Osteocyte (in vitro differentiated cells): ENCODE results near the gene VPS9D1. TPM values are rescaled to one million over a fixed set of nuclear protein-coding genes. Genes with fewer than 3 reads are reported as not detected.
"Not testable (repeated sequence)": the region's sequence is repeated elsewhere in the genome, so short reads cannot be mapped to it uniquely, and the experiment has no call there.

Experiments used
- DNase-seq: peaks from one replicate; pipeline ENCODE4 v3.0.0; 2021; ENCODE audit warnings: mixed read lengths; ENCODE audit not compliant: unreplicated experiment; ENCODE audit errors: extremely low spot score
- H3K27ac Mint-ChIP-seq: one replicate; pipeline ENCODE4 v1.8.0; 2021; ENCODE audit warnings: mild to moderate bottlenecking, mixed read lengths; ENCODE audit not compliant: unreplicated experiment
- H3K27me3 Mint-ChIP-seq: one replicate; pipeline ENCODE4 v1.8.0; 2021; ENCODE audit warnings: mixed read lengths; ENCODE audit not compliant: unreplicated experiment
- H3K36me3 Mint-ChIP-seq: one replicate; pipeline ENCODE4 v1.8.0; 2021; ENCODE audit warnings: mixed read lengths; ENCODE audit not compliant: unreplicated experiment
- H3K4me1 Mint-ChIP-seq: one replicate; pipeline ENCODE4 v1.8.0; 2021; ENCODE audit warnings: mixed read lengths; ENCODE audit not compliant: unreplicated experiment
- H3K4me3 Mint-ChIP-seq: one replicate; pipeline ENCODE4 v1.8.0; 2021; ENCODE audit warnings: mild to moderate bottlenecking, moderate library complexity, mixed read lengths; ENCODE audit not compliant: unreplicated experiment
- H3K9me3 Mint-ChIP-seq: one replicate; pipeline ENCODE4 v1.8.0; 2021; ENCODE audit warnings: mixed read lengths; ENCODE audit not compliant: unreplicated experiment
- total RNA-seq: library from RNA; stranded (reverse); gene quantifications from 2 replicates; pipeline ENCODE4 v1.2.1, GENCODE V29; 2021
- TF ChIP-seq, protein P1 (sequence below): fragments of 200-600 bp; sonication (generic); IDR thresholded peaks from 2 replicates; pipeline ENCODE4 v1.5.0; 2021; ENCODE audit warnings: antibody characterized with exemption, mild to moderate bottlenecking, moderate library complexity

VPS9D1 gene
- total RNA-seq, 1 donor from 2014 or later, result 22.0 TPM

DNA sequence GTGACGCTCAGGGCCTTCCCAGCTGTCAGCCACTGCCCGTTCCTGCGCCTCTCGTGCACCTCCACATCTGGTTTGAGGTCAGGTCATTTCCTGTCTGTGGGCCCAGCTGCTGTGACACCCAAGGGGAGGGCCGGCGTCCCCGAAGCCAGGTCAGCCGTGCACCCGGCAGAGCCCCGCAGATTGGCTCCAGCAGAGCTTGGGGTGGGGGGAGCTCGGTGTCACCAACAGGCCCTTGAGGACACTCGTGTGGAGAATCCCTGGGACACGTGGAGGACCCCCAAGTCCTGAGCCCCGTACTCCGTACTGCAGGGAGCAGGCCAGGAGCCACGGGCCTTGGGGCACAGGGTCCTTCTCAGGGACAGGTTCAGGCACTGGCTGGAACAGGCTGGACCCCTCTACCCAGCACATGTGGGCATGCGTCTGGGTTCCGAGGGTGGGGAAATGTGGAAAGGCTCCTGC is 24.0 kb downstream of the VPS9D1 start:
- TF ChIP-seq, protein P1, sequence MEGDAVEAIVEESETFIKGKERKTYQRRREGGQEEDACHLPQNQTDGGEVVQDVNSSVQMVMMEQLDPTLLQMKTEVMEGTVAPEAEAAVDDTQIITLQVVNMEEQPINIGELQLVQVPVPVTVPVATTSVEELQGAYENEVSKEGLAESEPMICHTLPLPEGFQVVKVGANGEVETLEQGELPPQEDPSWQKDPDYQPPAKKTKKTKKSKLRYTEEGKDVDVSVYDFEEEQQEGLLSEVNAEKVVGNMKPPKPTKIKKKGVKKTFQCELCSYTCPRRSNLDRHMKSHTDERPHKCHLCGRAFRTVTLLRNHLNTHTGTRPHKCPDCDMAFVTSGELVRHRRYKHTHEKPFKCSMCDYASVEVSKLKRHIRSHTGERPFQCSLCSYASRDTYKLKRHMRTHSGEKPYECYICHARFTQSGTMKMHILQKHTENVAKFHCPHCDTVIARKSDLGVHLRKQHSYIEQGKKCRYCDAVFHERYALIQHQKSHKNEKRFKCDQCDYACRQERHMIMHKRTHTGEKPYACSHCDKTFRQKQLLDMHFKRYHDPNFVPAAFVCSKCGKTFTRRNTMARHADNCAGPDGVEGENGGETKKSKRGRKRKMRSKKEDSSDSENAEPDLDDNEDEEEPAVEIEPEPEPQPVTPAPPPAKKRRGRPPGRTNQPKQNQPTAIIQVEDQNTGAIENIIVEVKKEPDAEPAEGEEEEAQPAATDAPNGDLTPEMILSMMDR, result no peak
- peaks cover 13% of the 10 kb centered on the region for H3K36me3 Mint-ChIP-seq

DNA sequence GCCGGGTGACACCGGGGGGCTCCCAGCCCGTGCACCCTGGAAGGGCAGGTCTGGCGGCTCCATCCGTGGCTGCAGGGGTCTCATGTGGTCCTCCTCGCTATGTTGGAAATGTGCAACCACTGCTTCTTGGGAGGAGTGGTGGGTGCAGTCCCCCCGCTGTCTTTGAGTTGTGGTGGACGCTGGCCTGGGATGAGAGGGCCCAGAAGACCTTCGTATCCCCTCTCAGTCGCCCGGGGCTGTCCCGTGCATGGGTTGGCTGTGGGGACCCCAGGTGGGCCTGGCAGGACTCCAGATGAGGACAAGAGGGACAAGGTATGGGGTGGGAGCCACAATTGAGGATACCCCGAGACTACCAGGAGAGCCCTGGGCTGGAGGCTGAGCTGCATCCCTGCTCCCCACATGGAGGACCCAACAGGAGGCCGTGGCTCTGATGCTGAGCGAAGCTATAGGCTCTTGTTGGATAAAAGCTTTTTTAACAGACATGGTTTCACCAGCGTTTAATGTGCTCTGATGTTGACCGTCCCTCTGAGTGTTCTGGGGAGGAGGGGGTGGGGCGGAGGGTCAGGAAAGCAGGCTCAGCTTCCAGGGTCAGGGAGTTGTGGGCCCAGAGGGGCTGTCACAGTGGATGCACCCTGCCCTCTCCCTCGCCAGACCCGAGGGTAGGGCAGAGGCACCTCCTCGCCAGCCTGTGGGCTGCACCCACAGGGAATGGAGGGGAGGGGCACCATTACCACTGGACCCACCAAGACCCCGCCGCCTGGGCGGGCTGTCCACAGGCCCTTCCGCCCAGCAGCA is 24.6 kb downstream of the VPS9D1 start:
- Mint-ChIP-seq H3K27me3 (no peaks in the 10 kb centered on the region), H3K4me3 (no peak overlapping the region), H3K9me3 (no peaks in the 10 kb centered on the region), H3K27ac (no peak overlapping the region), H3K4me1 (peaks cover 9% of the 10 kb centered on the region), H3K36me3 (peaks cover 13% of the 10 kb centered on the region)
- no peak for DNase-seq
- TF ChIP-seq, protein P1, result no peak

More for the DNA sequence above, 24.0 kb downstream of the VPS9D1 start:
- Mint-ChIP-seq H3K27me3 (no peaks in the 10 kb centered on the region), H3K9me3 (no peaks in the 10 kb centered on the region), H3K27ac (no peak overlapping the region), H3K4me1 (peaks cover 9% of the 10 kb centered on the region), H3K4me3 (no peak overlapping the region)
- no peak for DNase-seq

DNA sequence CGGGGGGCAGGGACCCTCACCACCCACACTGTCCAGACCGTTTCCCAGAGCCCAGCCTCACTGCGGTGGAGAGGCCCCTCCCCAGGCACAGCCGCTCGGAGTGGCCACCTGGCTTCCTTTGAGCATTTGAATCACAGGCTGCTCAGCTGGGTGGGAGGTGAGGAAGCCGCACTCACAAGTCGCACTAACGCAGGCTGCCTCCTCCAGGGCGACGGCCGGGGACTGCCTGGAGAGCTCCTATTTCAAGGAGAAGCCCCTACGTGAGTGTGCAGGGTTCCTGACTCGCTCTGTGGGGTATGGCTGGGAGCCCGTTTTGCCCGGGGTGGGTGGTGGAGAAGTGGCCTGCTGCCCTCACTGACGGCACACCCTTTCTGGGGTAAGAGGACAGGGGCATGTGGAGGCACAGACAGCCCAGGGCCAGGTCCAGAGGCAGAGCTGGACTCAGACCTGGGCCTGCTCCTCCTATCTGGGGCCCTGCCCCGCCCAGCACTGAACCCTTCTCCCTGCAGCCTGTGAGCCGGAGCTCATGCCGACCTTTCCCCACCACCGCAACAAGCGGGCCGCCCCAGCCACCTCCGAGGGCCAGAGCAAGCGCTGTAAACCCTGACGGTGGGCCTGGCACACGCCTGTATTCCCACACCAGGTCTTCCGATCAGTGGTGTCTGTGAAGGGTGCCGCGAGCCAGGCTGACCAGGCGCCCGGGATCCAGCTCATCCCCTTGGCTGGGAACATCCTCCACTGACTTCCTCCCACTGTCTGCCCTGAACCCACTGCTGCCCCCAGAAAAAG is 25.4 kb downstream of the VPS9D1 start:
- Mint-ChIP-seq H3K9me3 (no peaks in the 10 kb centered on the region), H3K4me1 (peaks cover 6% of the 10 kb centered on the region), H3K4me3 (no peak overlapping the region), H3K27me3 (no peaks in the 10 kb centered on the region), H3K27ac (no peak overlapping the region), H3K36me3 (peaks cover 16% of the 10 kb centered on the region)
- no peak for DNase-seq
- TF ChIP-seq, protein P1, result no peak

DNA sequence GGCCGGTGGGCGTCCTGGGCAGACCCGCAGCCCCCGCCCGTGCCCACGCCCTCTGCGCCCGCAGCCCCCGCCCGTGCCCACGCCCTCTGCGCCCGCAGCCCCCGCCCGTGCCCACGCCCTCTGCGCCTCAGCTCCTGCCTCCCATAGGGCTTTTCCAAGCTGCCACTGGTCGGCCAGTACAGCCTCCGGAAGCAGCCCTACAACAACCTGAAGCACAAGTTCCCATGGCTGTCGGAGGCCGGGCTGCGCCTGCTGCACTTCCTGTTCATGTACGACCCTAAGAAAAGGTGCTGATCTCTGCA is 26.0 kb downstream of the VPS9D1 start:
- not testable (repeated sequence) for H3K4me3 Mint-ChIP-seq, H3K27me3 Mint-ChIP-seq, H3K27ac Mint-ChIP-seq, DNase-seq, H3K9me3 Mint-ChIP-seq, H3K4me1 Mint-ChIP-seq
- peaks cover 19% of the 10 kb centered on the region for H3K36me3 Mint-ChIP-seq

DNA sequence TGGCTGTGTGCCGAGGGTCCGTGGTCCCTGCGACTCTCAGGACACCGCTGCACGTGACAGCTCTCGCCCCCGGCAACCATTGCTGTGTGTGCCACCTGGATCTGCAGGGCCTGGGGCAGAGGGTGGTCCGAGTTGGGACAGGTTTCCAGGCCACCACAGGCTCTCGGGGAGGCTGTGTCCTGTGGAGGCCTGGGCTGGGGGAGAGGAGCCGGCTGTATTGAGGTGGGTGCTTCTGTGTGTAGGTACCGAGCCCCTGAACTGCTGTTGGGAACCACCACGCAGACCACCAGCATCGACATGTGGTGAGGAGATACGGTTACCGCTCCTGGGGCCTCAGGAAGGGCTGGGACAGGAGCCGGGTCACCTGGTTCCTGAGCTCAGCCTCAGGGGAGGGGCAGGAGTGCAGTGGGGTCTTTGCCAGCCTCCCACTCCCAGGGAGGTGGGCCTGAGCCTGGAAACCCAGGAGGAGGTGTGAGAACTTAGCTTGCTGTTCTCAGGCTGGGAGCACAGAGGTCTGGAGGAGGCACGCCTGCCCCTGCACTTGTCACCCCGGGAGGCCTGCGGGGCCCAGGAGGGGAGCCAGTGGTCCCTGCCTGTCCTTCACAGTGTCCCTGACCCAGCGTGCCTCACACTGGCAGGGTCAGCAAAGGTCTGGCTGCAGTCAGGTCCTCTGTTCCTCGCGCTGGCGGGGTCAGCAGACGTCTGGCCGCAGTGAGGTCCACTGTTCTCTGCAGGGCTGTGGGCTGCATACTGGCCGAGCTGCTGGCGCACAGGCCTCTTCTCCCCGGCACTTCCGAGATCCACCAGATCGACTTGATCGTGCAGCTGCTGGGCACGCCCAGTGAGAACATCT is 26.5 kb downstream of the VPS9D1 start:
- no peaks in the 10 kb centered on the region for H3K27me3 Mint-ChIP-seq
- peaks cover 19% of the 10 kb centered on the region for H3K36me3 Mint-ChIP-seq
- H3K4me3 Mint-ChIP-seq, result no peak overlapping the region
- H3K4me1 Mint-ChIP-seq, result peaks cover under 1% of the 10 kb centered on the region
- H3K27ac Mint-ChIP-seq, result no peak overlapping the region
- TF ChIP-seq, protein P1, result no peak
- DNase-seq, result no peak
- H3K9me3 Mint-ChIP-seq, result no peaks in the 10 kb centered on the region
